Measurements from ENCODE around the gene AGBL4. TPM values are rescaled to one million over a fixed set of nuclear protein-coding genes. Genes with fewer than 3 reads are reported as not detected.

Gene AGBL4
- total and polyA plus RNA-seq, 2 experiments from 2014 or later: not detected

DNA sequence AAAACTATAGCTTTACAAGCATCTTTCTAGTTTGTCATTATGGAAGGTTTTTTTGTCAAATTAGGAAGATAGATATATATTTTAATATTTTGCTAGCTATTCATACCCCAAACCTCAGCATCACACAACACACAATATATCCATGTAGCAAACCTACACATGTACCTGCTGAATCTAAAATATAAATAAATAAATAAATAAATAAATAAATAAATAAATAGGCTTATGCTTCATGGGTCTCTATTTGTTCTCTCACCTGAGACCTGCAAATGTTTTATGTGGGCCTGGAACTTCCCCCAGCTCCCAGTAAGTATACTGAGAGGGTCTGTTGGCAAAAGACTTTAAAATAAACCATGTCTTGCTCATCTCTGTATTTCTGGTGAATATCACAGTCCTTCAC lies 1099.7 kb downstream of the AGBL4 start:
- Histone ChIP-seq H3K27ac (no peak overlapping the region), H3K27me3 (no peaks in the 10 kb centered on the region), H3K36me3 (no peaks in the 10 kb centered on the region), H3K9me3 (ENCODE audit: low read depth) (peaks cover 3% of the 10 kb centered on the region), H3K4me1 (ENCODE audit: low read depth) (no peaks in the 10 kb centered on the region), H3K4me3 (no peak overlapping the region)
- DNase-seq (ENCODE audit: low read depth in 1 of 2, low spot score in 1 of 2): no peak
- TF ChIP-seq, protein P1, sequence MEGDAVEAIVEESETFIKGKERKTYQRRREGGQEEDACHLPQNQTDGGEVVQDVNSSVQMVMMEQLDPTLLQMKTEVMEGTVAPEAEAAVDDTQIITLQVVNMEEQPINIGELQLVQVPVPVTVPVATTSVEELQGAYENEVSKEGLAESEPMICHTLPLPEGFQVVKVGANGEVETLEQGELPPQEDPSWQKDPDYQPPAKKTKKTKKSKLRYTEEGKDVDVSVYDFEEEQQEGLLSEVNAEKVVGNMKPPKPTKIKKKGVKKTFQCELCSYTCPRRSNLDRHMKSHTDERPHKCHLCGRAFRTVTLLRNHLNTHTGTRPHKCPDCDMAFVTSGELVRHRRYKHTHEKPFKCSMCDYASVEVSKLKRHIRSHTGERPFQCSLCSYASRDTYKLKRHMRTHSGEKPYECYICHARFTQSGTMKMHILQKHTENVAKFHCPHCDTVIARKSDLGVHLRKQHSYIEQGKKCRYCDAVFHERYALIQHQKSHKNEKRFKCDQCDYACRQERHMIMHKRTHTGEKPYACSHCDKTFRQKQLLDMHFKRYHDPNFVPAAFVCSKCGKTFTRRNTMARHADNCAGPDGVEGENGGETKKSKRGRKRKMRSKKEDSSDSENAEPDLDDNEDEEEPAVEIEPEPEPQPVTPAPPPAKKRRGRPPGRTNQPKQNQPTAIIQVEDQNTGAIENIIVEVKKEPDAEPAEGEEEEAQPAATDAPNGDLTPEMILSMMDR (IDR thresholded peaks at IDR 0.05; ENCODE audit: low read depth, low read length): no peak

GRCh38 chr1:48923116-48923515 lies 1100.6 kb downstream of the AGBL4 start:
- Histone ChIP-seq H3K27ac (no peak overlapping the region), H3K36me3 (no peaks in the 10 kb centered on the region), H3K9me3 (ENCODE audit: low read depth) (peaks cover 1% of the 10 kb centered on the region), H3K4me3 (no peak overlapping the region), H3K4me1 (ENCODE audit: low read depth) (no peaks in the 10 kb centered on the region), H3K27me3 (no peaks in the 10 kb centered on the region)
- TF ChIP-seq, protein P1 (IDR thresholded peaks at IDR 0.05; ENCODE audit: low read depth, low read length): no peak
- no peak for DNase-seq (ENCODE audit: low read depth in 1 of 2, low spot score in 1 of 2)

DNA sequence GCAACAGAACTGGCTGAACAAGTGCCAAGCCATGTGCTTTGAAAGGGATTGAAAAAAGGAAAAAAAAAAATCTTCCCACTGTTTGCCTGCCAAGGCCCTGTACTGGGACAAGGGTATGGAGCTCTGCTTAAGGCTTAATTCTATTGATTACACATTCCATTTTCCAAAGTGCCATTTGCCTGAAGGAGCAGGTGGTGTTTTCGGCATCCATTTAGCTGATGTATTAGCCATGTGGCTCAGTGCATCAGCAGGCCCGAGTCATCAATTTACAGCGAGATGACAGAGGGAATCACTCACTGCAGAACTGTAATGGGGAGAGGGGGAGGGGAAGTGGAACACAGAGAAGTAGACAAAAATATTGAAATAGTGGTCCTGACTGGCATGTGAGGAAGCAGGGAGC lies 1102.9 kb downstream of the AGBL4 start:
- TF ChIP-seq, protein P1 (IDR thresholded peaks at IDR 0.05; ENCODE audit: low read depth, low read length): no peak
- no peaks in the 10 kb centered on the region for H3K36me3 ChIP-seq
- no peak for DNase-seq (ENCODE audit: low read depth in 1 of 2, low spot score in 1 of 2)
- no peak overlapping the region for H3K4me3 ChIP-seq
- no peaks in the 10 kb centered on the region for H3K27me3 ChIP-seq
- no peak overlapping the region for H3K27ac ChIP-seq
- no peaks in the 10 kb centered on the region for H3K9me3 ChIP-seq (ENCODE audit: low read depth)
- H3K4me1 ChIP-seq (ENCODE audit: low read depth): no peaks in the 10 kb centered on the region

GRCh38 chr1:48917901-48918603 lies 1105.7 kb downstream of the AGBL4 start:
- no peak overlapping the region for H3K27ac ChIP-seq
- TF ChIP-seq, protein P1 (IDR thresholded peaks at IDR 0.05; ENCODE audit: low read depth, low read length): no peak
- no peaks in the 10 kb centered on the region for H3K9me3 ChIP-seq (ENCODE audit: low read depth)
- no peaks in the 10 kb centered on the region for H3K36me3 ChIP-seq
- H3K4me3 ChIP-seq: no peak overlapping the region
- no peaks in the 10 kb centered on the region for H3K27me3 ChIP-seq
- DNase-seq (ENCODE audit: low read depth in 1 of 2, low spot score in 1 of 2): no peak
- no peaks in the 10 kb centered on the region for H3K4me1 ChIP-seq (ENCODE audit: low read depth)

- no peaks in the 10 kb centered on the region for H3K9me3 ChIP-seq (ENCODE audit: low read depth)
- no peak overlapping the region for H3K27ac ChIP-seq
- no peak overlapping the region for H3K4me3 ChIP-seq
- H3K4me1 ChIP-seq (ENCODE audit: low read depth): no peaks in the 10 kb centered on the region
- H3K36me3 ChIP-seq: no peaks in the 10 kb centered on the region
- H3K27me3 ChIP-seq: no peaks in the 10 kb centered on the region
- DNase-seq (ENCODE audit: low read depth in 1 of 2, low spot score in 1 of 2): no peak
- TF ChIP-seq, protein P1 (IDR thresholded peaks at IDR 0.05; ENCODE audit: low read depth, low read length): no peak
Observed at GRCh38 chr1:48917070-48917454, 1106.7 kb downstream of the AGBL4 start.

Data from cardiac muscle cell (in vitro differentiated cells and primary cell).